8988T (cell line): ENCODE data around the gene LZTS2.
"Not testable (repeated sequence)": the region's sequence is repeated elsewhere in the genome, so short reads cannot be mapped to it uniquely, and the experiment has no call there.

Experiments used
- DNase-seq: peaks from one replicate; pipeline ENCODE4 v3.0.0; 2011

Gene LZTS2

DNA sequence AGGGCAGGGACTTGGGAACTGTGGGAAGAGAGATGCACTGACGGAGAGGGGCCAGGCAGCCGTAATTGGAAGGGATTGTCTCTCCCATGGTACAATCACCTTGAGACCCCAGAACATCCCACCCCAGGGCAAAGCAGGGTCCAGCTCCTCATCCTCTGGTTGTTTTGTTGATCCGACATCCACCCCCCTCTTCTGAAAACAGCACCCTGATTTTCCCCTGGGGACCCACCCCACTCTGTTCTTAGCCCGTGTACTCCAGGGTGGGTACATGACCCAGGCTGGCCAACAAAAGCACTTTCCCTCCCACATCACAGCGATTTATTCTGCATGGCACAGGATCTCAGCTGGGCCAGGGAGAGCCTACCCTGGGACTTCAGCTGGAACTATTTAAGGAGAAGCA lies 17.2 kb downstream of the LZTS2 start:
- no peak for DNase-seq

DNA sequence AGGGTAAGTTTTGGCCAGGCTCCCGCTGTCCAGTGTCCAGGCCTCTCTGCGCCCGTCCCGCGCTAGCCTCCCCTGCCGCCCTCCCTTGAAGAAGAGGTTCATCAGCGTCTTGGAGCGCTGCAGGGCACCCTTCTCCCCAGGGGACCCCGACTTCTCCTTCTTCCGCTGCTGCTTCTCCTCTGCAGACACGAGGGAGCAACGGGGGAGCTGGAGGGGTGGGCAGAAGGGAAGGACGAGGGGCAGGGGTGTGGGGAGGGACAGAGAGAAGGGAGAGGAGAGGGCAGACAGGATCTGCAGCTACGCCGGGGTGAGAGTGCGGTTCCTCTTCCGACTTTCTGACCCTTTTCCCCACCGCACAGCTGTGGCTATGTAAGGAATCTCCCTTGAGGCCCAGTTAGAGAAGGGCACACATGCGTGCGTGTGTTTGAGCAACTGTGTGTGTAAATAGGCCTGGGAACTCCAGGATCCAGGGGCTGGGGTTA lies 18.6 kb downstream of the LZTS2 start:
- DNase-seq, result no peak

- DNase-seq, result peak; percentile 96
These were observed 19.2 kb downstream of the LZTS2 start for GRCh38 chr10:101018600-101019439.

DNA sequence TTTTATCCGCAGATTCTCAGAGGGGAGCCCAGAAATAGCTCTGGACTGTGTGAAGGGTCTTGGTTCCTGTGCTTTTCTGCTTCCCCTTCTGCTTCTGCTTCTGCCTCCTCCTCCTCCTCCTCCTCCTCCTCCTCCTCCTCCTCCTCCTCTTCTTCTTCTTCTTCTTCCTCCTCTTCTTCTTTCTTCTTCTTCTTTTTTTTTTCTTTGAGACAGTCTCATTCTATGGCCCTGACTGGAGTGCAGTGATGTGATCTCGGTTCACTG lies 19.8 kb downstream of the LZTS2 start:
- DNase-seq, result no peak

- no peak for DNase-seq
These were observed 20.9 kb downstream of the LZTS2 start for GRCh38 chr10:101020427-101021075.

GRCh38 chr10:101021239-101021638 lies 21.6 kb downstream of the LZTS2 start:
- no peak for DNase-seq

DNA sequence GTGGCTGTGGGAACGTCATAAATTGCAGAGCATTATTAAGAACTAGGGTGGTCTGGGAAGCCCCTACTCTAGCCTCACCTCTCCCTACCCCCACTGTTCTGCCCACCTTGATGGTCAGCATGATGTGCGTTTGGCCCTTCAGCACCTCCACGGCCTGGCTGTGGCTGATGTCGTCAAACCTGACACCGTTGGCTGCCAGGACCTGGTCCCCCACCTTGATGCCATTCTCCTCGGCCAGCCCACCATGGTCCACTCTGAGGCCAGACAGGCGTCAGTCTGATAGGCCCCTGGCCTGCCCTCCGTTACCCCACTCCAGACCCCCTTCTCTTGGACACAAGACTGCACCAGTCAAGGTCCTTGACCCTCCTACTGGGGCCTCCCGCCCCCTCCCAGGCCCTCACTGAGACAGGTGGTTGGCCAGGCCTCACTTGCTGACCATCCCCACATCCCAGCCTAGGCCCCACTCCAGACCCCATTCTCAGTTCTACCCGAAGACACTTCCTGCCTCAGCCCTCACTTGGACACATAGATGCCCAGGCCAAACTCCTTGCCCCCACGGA lies 22.2 kb downstream of the LZTS2 start:
- no peak for DNase-seq

- no peak for DNase-seq
These were observed 23.5 kb downstream of the LZTS2 start for GRCh38 chr10:101022967-101023705.

GRCh38 chr10:101027106-101027720 lies 27.6 kb downstream of the LZTS2 start:
- DNase-seq, result no peak

GRCh38 chr10:101028446-101029337 lies 29.1 kb downstream of the LZTS2 start:
- no peak for DNase-seq

- no peak for DNase-seq
These were observed 30.1 kb downstream of the LZTS2 start for GRCh38 chr10:101029520-101030295.

GRCh38 chr10:101030496-101031127 lies 31.0 kb downstream of the LZTS2 start:
- DNase-seq, result no peak

DNA sequence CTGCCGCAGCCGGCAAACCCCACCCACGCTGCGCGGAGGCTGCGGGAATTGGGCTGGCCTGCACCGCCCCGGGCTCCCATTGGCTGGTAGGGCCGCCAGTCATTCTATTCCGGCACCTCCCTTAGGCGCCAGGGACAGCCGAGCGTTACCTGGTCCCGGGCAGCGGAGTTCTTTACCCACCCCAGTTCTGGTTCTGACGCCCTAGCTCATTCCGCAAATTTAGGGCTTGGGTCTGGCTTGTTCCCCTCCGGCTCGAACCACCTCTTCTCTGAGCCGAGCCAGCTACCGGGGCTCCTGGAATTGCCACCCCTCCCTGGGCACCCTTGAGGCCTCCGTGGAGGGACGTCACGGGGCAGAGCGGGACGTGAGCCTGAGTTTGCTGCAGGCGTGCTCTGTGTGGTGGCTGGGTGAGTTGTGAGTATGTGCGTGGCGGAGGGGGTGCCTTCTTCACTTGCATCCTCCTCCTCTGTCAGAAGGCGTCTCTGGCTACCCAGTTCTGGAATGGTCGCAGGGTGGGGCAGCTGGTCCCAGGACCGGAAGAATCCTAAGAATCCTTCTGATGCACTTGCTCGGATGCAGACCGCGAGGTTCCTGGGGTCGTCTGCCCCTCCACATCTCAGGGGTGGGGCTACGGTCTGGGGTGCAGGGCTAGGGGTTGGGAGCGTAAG lies 31.7 kb downstream of the LZTS2 start, which contains the start of the genes PDZD7 and SFXN3:
Gene PDZD7, minus strand, starts transcription at position 2 of the 668 bp plus-strand sequence. CDS start 910 bp downstream, outside the sequence.
Gene SFXN3, plus strand, starts transcription at position 107 of the 668 bp plus-strand sequence. CDS start 3,461 bp downstream, outside the sequence.
- DNase-seq, result peak; percentile 93

DNA sequence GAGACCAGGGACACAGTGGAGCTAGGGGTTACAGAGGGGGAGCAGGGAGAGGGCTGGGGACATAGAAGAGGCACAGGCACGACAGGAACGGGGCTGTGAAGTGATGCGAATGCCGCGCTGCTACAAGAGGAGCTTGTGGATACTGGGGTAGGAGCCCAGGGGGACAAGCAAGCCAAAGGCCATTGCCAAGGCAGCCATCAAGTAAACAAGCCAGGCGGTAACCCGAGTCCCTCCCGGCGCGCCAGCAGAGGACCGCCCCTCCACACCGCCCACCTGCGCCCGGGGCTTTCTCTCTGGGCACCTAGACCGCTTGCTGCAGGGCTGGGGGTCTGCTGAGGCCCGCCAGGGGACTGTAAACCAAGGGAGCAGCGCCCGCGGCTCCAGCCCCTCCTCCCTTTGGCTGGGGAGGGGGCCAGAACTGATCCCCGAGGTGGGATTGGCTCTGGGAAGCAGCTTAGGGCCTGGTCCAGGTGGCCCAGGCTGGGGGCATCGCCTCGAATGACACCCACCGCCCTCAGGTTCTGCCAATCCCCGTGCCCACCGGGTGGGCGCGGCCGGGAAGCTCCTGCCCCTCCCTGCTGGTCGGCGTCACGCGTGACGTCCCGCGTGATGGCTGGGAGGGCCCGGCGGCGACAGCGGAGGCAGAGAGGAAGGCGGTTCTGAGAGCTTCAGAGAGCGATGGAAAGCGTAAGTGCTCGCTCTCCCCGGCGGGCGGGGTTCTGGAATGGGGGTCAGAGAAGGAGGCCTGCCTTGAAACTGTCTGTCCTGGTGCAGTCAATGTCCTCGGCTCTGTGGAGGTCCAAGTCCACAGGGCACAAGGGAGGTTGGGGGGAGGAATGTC lies 32.4 kb downstream of the LZTS2 start:
- no peak for DNase-seq

- no peak for DNase-seq
These were observed 33.1 kb downstream of the LZTS2 start for GRCh38 chr10:101032637-101033224.

GRCh38 chr10:101033276-101033675 lies 33.7 kb downstream of the LZTS2 start:
- DNase-seq, result no peak

- not testable (repeated sequence) for DNase-seq
These were observed 34.8 kb downstream of the LZTS2 start for GRCh38 chr10:101034404-101034803.

DNA sequence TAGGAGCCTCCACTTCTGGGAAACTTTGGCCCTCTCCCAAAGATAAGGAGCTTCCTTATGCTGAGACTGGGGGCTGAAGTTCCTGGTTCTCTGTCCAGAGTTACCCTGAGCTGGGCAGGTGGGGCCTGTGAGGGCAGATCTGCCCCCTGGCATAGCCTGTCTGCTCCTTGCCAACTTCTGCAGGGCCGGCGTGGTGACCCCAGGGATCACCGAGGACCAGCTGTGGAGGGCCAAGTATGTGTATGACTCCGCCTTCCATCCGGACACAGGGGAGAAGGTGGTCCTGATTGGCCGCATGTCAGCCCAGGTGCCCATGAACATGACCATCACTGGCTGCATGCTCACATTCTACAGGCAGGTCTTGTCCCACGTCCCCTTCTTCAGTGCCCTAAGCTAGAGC lies 35.7 kb downstream of the LZTS2 start:
- no peak for DNase-seq
